Measurements from ENCODE around the gene BPIFA3.
"Not testable (repeated sequence)": the region's sequence is repeated elsewhere in the genome, so short reads cannot be mapped to it uniquely, and the experiment has no call there.

BPIFA3 gene

GRCh38 chr20:33217052-33217451 is at the start of gene BPIFA3:
Gene BPIFA3, plus strand, starts transcription at chr20:33217352. Its CDS starts 185 bp downstream, at chr20:33217537.
- DNase-seq, result no peak

GRCh38 chr20:33167859-33168258 is 49.3 kb upstream of the BPIFA3 start, which contains the start of gene BPIFA2:
Gene BPIFA2, plus strand, starts transcription at chr20:33168159. Its CDS starts 987 bp downstream, at chr20:33169146.
- no peak for DNase-seq

- DNase-seq, result peak in 1 of 2 donors; percentile 67
Measured at GRCh38 chr20:33169176-33169794, 47.9 kb upstream of the BPIFA3 start.

GRCh38 chr20:33172781-33173180 is 44.4 kb upstream of the BPIFA3 start:
- DNase-seq, result no peak

GRCh38 chr20:33175123-33175522 is 42.0 kb upstream of the BPIFA3 start:
- no peak for DNase-seq

GRCh38 chr20:33176101-33176500 is 41.1 kb upstream of the BPIFA3 start:
- no peak for DNase-seq

- no peak for DNase-seq
Measured at GRCh38 chr20:33177866-33178265, 39.3 kb upstream of the BPIFA3 start.

GRCh38 chr20:33178726-33179125 is 38.4 kb upstream of the BPIFA3 start:
- no peak for DNase-seq

- no peak for DNase-seq
Measured at GRCh38 chr20:33180169-33180568, 37.0 kb upstream of the BPIFA3 start.

GRCh38 chr20:33181482-33182093 is 35.6 kb upstream of the BPIFA3 start:
- no peak for DNase-seq

GRCh38 chr20:33183312-33183711 is 33.8 kb upstream of the BPIFA3 start:
- DNase-seq, result no peak

GRCh38 chr20:33185031-33185590 is 32.0 kb upstream of the BPIFA3 start:
- not testable (repeated sequence) for DNase-seq

GRCh38 chr20:33187491-33187890 is 29.7 kb upstream of the BPIFA3 start:
- DNase-seq, result no peak

- DNase-seq, result no peak
Measured at GRCh38 chr20:33188421-33188820, 28.7 kb upstream of the BPIFA3 start.

GRCh38 chr20:33191484-33191883 is 25.7 kb upstream of the BPIFA3 start:
- DNase-seq, result no peak

GRCh38 chr20:33191955-33192354 is 25.2 kb upstream of the BPIFA3 start:
- no peak for DNase-seq

GRCh38 chr20:33192912-33193501 is 24.1 kb upstream of the BPIFA3 start:
- DNase-seq, result no peak

- DNase-seq, result no peak
Measured at GRCh38 chr20:33199026-33199425, 18.1 kb upstream of the BPIFA3 start.

GRCh38 chr20:33202451-33202850 is 14.7 kb upstream of the BPIFA3 start:
- DNase-seq, result no peak

GRCh38 chr20:33203444-33203843 is 13.7 kb upstream of the BPIFA3 start:
- no peak for DNase-seq

GRCh38 chr20:33209789-33210188 is 7.4 kb upstream of the BPIFA3 start:
- DNase-seq, result peak; percentile 47 to 50

- DNase-seq, result no peak
Measured at GRCh38 chr20:33210371-33210770, 6.8 kb upstream of the BPIFA3 start.

GRCh38 chr20:33211817-33212424 is 5.2 kb upstream of the BPIFA3 start:
- DNase-seq, result peak; percentile 14 to 20

GRCh38 chr20:33224399-33224798 is 7.2 kb downstream of the BPIFA3 start:
- no peak for DNase-seq

All from stimulated activated CD4-positive, alpha-beta T cell treated with anti-CD3 and anti-CD28 coated beads, Interleukin-2, amount 100 ng/mL, for 24 hours (primary cell).